ENCODE results near the gene NINL. TPM values are rescaled to one million over a fixed set of nuclear protein-coding genes. Genes with fewer than 3 reads are reported as not detected.

The NINL gene
- polyA plus RNA-seq, 1 of the 3 experiments (the other 2 are of a cell fraction), result 22.5 TPM

- no peak for TF ChIP-seq REST (IDR thresholded peaks at IDR 0.05; ENCODE audit: low read depth, low read length)
Measured at GRCh38 chr20:25479638-25480037, 105.7 kb downstream of the NINL start (continued).

- Histone ChIP-seq H3K36me3 (replicated peaks in 1 of 2; ENCODE audit: control insufficient read depth in 1 of 2, insufficient read depth in 2 of 2, low read length in 1 of 2) (peaks cover 4 to 49% of the 10 kb centered on the region in 2 experiments), H2AFZ (ENCODE audit: low read depth) (no peak overlapping the region), H4K20me1 (ENCODE audit: insufficient read depth) (no peaks in the 10 kb centered on the region), H3K27me3 (ENCODE audit: insufficient read depth) (no peaks in the 10 kb centered on the region), H3K4me3 (ENCODE audit: low read depth in 2 of 2, low read length in 1 of 2) (no peak overlapping the region), H3K27ac (ENCODE audit: low read depth in 2 of 2, low read length in 1 of 2) (no peak overlapping the region), H3F3A (replicated peaks; ENCODE audit: insufficient read depth) (no peaks in the 10 kb centered on the region), H3K9ac (no peak overlapping the region), H3K4me1 (ENCODE audit: control insufficient read depth in 1 of 2, insufficient read depth in 2 of 2, low read depth in 1 of 2, low read length in 1 of 2) (no peaks in the 10 kb centered on the region), H3K9me3 (no peaks in the 10 kb centered on the region), H3K4me2 (no peak overlapping the region), H3K79me2 (ENCODE audit: insufficient read depth) (no peaks in the 10 kb centered on the region), H3K9me2 (no peaks in the 10 kb centered on the region)
- WGBS (ENCODE audit: low lambda C conversion rate), result 88% methylated on average over 20 of the region's 24 CpGs
- CTCF ChIA-PET, result no interaction called here
- POLR2A ChIA-PET, result interaction anchor here (1.0 kb wide), 1 partner anchor 13 kb away, joined by 3 read pairs; no protein-coding TSS in a partner anchor
- TF ChIP-seq REST (IDR thresholded peaks at IDR 0.05; ENCODE audit: low read depth, low read length) (no peak), ELF1 (IDR thresholded peaks at IDR 0.05) (no peak), PBX3 (IDR thresholded peaks at IDR 0.05) (no peak), GATA2 (CRISPR knock-in tag; IDR thresholded peaks at IDR 0.05) (no peak), YY1 (IDR thresholded peaks at IDR 0.05; ENCODE audit: low read depth) (no peak), FOXM1 (IDR thresholded peaks at IDR 0.05; ENCODE audit: low read depth) (no peak), FOSL2 (IDR thresholded peaks at IDR 0.05; ENCODE audit: borderline replicate concordance, low read depth) (no peak), RAD21 (IDR thresholded peaks at IDR 0.05; ENCODE audit: low read length) (no peak), SMC3 (IDR thresholded peaks at IDR 0.05; ENCODE audit: low read depth, low read length) (no peak)
- DNase-seq, result no peak
Measured at GRCh38 chr20:25478889-25479568, 106.3 kb downstream of the NINL start.

All from SK-N-SH (cell line).